ENCODE data around the gene MRPS16.

Gene MRPS16

GRCh38 chr10:73244866-73245477 is 7.5 kb downstream of the MRPS16 start:
- DNase-seq = no peak

GRCh38 chr10:73239908-73240307 is 12.5 kb downstream of the MRPS16 start:
- no peak for DNase-seq

GRCh38 chr10:73238990-73239566 is 13.4 kb downstream of the MRPS16 start:
- no peak for DNase-seq

GRCh38 chr10:73234695-73235094 is 17.7 kb downstream of the MRPS16 start:
- DNase-seq = no peak

- DNase-seq = no peak
Observed at GRCh38 chr10:73233883-73234282, 18.6 kb downstream of the MRPS16 start.

- no peak for DNase-seq
Observed at GRCh38 chr10:73232887-73233286, 19.6 kb downstream of the MRPS16 start.

- no peak for DNase-seq
Observed at GRCh38 chr10:73229567-73229966, 22.9 kb downstream of the MRPS16 start.

- no peak for DNase-seq
Observed at GRCh38 chr10:73228247-73228646, 24.2 kb downstream of the MRPS16 start.

GRCh38 chr10:73226663-73227062 is 25.8 kb downstream of the MRPS16 start:
- DNase-seq = no peak

- DNase-seq = no peak
Observed at GRCh38 chr10:73225518-73225917, 26.9 kb downstream of the MRPS16 start.

GRCh38 chr10:73220989-73221388 is 31.5 kb downstream of the MRPS16 start:
- no peak for DNase-seq

- no peak for DNase-seq
Observed at GRCh38 chr10:73219384-73219783, 33.1 kb downstream of the MRPS16 start.

- DNase-seq = no peak
Observed at GRCh38 chr10:73218431-73219191, 33.8 kb downstream of the MRPS16 start.

GRCh38 chr10:73217628-73218027 is 34.8 kb downstream of the MRPS16 start:
- DNase-seq = no peak

GRCh38 chr10:73215749-73216148 is 36.7 kb downstream of the MRPS16 start:
- DNase-seq = no peak

- DNase-seq = no peak
Observed at GRCh38 chr10:73211106-73211811, 41.2 kb downstream of the MRPS16 start.

- no peak for DNase-seq
Observed at GRCh38 chr10:73210395-73211105, 41.9 kb downstream of the MRPS16 start.

- DNase-seq = no peak
Observed at GRCh38 chr10:73209705-73210104, 42.7 kb downstream of the MRPS16 start.

- peak in 2 of 58 donors; percentile 0 to 4 for DNase-seq
Observed at GRCh38 chr10:73207883-73208282, 44.6 kb downstream of the MRPS16 start.

- DNase-seq = no peak
Observed at GRCh38 chr10:73206385-73206784, 46.1 kb downstream of the MRPS16 start.

- DNase-seq = no peak
Observed at GRCh38 chr10:73205890-73206289, 46.6 kb downstream of the MRPS16 start.

Measured in anterior cingulate cortex (tissue), 58 donors.